Left renal cortex interstitium (tissue), 4 donors: ENCODE measurements around the gene LRRC32. TPM values are rescaled to one million over a fixed set of nuclear protein-coding genes. Genes with fewer than 3 reads are reported as not detected.
"Not testable (repeated sequence)": the region's sequence is repeated elsewhere in the genome, so short reads cannot be mapped to it uniquely, and the experiment has no call there.

Experiments
- DNase-seq, 4 donors: peaks; one replicate each; pipeline ENCODE4 v3.0.0-alpha.2; 2013; ENCODE audit warnings: low read depth in 4 of 4, low spot score in 2 of 4, missing footprints in 1 of 4
- polyA plus RNA-seq, 4 donors: library from polyadenylated mRNA; unstranded; fragments of 120-200 nt; gene quantifications; one replicate each; pipeline ENCODE4 v1.2.1, GENCODE V29; 2013; ENCODE audit not compliant: insufficient read length in 4 of 4

LRRC32 gene
- polyA plus RNA-seq, 4 donors: 57.0 to 79.4 (median 61.6) TPM

DNA sequence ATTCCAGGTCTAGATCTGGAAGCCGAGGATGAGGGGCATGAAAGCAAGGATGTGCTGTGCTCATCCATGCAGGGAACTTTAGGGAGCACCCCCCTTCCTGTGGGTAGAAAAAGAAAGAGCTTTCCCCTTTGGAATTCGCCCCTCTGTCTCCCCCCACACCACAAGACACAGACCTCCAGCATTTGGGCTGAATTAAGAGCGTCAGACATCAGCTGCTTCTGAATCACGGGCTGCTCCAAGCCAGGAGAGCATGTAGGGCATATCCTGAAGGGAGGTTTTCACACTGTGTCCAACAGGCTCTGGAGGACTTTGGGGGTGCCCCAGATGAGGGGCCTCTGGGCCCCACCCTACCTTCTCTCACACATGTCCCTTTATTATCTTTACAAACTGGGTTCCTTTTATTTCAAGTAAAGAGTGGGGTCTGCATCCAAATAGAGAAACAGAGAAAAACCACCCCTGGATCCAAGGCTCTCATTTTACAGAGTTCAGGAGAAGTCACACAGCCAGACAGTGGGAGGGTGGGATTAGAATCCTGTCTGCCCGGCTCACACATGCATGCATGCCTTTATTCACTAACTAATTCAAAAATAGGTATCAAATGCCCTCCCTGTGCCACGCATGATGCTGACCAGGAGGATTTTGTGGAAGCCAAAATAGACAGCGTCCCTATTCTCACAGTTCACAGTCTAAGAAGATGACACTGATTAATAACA is 52.8 kb downstream of the LRRC32 start:
- no peak for DNase-seq

DNA sequence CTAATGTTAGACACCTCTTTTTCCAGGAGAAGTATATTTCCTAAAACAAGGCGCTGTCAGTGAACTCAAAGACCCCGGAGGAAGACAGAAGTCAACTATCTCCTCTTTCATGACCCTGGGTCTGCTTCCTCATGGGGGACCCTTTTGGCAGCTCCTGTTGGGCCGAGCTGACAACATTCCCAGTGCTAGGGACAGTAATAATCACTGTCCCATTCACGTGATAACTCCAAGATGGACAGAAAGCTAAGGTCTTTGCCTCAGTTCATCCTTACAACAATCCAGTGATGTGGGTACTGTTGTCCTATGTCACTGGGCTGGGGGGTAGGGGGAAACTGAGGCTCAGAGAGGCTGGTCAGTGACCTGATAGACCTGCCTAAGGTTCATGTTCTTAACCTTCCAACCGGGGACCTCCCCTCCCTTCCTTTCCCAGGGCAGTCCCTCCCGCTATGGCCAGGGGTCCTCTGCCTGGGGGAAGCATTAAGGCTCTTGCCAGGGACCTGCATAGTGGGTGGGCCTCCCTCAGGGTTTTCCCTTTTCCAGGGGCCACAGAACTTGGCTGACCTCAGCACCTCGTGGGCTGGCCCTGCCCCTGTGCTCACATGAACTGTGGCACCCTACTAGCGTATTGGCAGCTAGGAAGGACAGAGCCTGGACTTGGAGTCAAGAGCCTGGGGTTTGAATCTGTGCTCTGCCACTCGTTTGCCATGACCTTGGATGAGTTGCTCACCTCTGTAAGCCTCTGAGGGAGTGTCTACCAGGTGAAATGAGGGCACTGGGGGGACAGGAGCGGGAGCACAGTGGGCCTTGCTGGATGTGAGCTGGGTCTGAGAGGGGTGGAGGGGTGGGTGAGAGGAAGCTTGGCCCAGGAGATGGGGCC is 53.6 kb downstream of the LRRC32 start:
- DNase-seq: no peak

DNA sequence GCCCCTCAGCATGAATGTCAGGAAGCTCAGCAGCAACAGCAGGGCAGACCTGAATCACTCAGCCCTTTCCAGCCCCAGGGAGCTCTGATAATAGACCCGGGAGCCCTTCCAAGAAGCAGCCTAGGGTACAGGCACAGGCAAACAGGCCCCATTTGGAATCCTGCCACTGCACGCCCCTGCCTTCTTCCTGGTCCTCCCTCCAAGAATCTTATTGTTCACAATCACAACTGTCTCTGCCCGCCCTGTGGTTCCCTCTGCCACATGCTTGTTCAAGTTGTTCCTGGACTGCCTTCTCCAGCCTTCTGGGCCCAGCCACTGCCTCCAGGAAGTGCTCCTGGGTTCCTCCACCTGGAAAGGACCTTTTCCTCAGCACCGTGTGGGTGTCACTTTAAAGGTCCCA is 54.6 kb downstream of the LRRC32 start:
- DNase-seq: no peak

DNA sequence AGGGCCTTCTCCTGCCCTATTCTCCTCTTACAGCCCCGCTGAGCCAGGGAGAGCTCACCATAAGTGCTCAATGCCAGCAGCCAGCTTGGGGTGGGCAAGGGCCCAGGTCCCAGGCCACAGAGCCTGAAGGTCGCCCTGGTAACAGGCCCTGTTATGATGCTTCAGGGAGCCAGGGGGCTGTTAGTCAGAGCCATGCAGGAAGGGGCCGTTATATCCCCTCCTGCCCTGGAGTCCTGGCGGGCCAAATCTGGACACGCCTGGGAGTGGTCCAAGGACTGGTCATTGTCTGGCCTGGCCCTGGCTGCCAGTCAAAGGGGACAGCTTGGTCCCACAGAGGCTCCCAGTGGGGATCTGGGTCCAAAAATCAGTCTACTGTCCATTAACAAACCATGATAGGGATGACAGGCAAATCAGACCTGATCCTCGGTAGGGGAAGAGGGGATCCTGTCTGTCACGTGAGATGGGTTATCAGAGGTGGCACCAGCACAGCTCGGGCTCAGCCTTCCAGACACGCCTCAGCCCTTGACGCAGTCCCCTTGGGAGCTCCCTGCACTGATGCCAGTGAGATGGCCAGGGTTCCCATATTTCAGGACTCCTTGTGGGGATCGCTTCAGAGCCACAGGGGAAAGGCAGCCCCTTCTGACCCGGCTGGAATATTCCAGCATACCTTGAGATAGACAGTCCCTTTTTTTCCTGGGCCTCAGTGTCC is 55.9 kb downstream of the LRRC32 start:
- DNase-seq: no peak

DNA sequence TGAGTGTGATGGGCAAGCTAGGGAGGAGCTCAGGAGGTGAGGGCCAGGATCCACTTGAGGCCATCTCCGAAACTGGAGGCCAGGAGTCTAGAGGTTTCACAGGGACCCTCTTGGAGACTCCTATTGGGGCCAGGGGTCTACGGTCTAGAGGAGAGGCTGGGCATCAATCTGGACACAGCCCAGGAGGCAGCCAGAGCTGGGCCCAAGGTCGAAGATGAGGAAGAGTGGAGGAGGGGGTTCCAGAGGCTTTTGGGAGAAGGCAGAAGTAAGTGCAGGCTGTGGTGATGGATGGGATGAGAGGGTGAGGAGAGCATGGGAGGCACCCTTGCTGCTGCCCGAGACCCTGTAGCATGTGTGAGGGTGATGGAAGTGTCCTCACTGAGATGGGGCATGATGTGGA is 56.6 kb downstream of the LRRC32 start:
- DNase-seq: no peak

DNA sequence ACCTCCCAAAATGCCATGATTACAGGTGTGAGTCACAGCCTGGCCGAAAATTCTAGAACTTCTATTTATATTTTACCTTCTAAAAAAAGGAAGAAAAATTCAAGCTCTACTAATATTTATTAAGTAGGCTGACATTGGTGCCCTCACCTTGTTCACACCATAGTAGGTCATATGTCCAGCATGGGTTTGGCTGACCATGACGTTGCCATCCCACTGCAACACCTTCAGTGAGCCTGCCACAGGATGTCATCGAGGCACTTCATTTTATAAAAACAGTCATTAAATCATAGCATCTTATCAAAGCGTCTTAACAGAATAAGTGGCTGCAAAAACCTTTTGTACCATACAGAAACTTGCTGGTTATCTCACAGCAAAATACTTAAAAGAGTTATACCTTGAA is 58.3 kb downstream of the LRRC32 start:
- DNase-seq: no peak

DNA sequence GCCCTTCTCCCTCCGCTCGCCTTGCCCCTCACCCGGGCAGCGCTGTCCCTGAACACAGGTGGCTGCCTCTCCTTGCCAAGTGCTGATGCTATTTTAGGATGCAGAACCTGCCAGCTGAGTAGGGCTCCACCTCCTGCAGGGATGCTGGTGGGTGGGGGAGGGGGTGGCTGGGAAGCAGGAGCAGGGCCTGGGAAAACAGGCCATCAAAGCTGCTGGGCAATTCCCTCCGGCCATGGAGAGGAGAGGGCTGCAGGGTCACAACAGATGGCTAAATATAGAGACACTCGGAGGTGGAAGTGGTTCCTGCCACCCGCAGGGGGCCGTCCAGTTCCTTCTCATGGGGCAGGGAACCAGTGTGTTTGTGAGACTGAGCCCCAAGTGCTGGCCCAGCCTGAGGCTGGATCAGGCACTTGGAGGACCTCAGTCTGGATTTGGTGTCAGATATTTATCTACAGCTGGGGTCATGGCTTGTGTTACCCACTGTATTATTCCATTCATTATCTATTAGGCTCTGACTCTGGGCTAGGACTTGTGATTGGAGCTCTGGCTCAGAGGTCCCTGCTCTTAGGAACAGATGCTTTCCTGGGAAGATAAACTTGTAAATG is 59.6 kb downstream of the LRRC32 start:
- DNase-seq: no peak

DNA sequence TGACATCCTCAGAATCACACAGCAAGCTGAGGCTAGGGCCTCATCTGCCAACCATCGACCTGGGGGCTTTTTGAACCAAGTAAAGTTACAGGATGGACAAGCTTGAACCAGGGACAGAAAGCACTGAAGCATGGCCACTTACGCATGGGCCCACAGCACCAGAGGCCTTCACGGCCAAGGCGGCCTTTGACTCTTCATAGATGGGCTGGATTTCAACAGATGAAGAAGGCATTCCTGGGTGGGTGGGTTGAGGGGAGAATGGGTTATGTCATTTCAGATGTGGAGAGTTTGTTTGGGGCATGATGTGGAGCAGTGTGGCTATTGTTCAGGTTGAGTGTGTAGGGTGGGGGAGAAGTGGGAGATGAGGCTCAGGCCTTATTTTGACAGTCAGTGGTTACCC is 60.2 kb downstream of the LRRC32 start:
- no peak for DNase-seq

DNA sequence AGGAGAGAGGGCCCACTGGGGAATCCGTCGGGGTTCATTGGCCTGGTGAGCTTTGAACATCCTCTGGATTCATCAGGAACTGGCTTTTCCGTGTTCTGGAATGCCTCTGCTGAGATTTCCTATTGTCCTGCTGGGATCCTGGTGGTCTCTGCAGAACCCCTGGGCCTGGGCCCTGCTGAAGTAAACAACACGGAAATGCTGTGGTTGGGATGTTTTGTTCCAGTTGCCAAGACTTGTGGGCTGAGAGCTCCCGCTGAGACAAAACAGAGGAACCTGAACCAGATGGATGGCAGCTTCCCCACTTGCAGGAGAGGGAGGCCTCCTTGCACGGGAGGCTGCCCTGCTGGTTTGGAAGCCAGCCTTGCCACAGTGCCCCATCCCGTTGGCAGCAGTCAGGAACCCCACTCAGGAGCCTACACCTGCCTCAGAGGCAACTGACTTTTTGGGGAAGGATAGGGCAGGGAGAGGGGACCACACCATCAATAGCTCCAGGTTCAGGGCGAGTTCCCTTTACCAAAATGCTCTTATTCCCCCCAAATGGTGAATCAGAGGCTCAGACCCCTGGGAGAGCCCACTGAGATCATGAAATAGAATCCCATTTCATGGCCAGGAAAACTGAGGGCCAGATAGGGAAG is 60.7 kb downstream of the LRRC32 start:
- no peak for DNase-seq

DNA sequence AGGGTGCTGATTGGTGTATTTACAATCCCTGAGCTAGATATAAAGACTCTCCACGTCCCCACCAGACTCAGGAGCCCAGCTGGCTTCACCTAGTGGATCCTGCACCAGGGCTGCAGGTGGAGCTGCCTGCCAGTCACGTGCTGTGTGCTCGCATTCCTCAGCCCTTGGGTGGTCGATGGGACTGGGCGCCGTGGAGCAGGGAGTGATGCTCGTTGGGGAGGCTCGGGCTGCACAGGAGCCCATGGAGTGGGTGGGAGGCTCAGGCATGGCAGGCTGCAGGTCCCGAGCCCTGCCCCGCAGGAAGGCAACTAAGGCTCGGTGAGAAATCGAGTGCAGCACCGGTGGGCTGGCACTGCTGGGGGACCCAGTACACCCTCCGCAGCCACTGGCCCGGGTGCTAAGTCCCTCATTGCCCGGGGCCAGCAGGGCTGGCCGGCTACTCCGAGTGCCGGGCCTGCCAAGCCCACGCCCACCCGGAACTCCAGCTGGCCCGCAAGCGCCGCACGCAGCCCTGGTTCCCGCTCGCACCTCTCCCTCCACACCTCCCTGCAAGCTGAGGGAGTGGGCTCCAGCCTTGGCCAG is 61.6 kb downstream of the LRRC32 start:
- not testable (repeated sequence) for DNase-seq

DNA sequence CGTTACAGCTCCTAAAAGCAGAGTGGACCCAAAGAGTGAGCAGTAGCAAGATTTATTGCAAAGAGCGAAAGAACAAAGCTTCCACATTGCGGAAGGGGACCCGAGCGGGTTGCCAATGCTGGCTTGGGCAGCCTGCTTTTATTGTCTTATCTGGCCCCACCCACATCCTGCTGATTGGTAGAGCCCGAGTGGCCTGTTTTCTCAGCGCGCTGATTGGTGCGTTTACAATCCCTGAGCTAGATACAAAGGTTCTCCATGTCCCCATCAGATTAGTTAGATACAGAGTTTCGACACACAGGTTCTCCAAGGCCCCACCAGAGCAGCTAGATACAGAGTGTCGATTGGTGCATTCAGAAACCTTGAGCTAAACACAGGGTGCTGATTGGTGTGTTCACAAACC is 62.3 kb downstream of the LRRC32 start:
- DNase-seq: not testable (repeated sequence)

Other genes starting within 250 kb of the LRRC32 start
- gene EMSY, start 225.7 kb downstream of the LRRC32 start, polyA plus RNA-seq: 10 to 100 TPM; 23.0 to 36.4 (median 30.5) TPM
- gene TSKU, start 112.6 kb upstream of the LRRC32 start, polyA plus RNA-seq: 10 to 100 TPM; 21.3 to 34.4 (median 26.7) TPM
- 10 to 100 TPM; 12.9 to 17.4 (median 15.0) TPM for gene ACER3, start 190.2 kb upstream of the LRRC32 start, polyA plus RNA-seq